OCI-LY1 (cell line): Measurements from ENCODE around the gene DOCK4.

Experiments used
- CTCF ChIP-seq: fragments of 200-600 bp; sonication (generic), shearing (Covaris generic); IDR thresholded peaks from 2 replicates; pipeline ENCODE4 v1.5.1; 2017; ENCODE audit warnings: mild to moderate bottlenecking, antibody characterized with exemption, low read length, moderate library complexity, mixed read lengths
- EZH2 ChIP-seq: fragments of 200-600 bp; sonication (generic), shearing (Covaris generic); IDR thresholded peaks from 2 replicates; pipeline ENCODE4 v1.8.0; 2017; ENCODE audit warnings: borderline replicate concordance, mixed run types, mild to moderate bottlenecking, antibody characterized with exemption, low read length, moderate library complexity, mixed read lengths

GRCh38 chr7:111789870-111790269 is 416.3 kb downstream of the DOCK4 start:
- no peak for TF ChIP-seq CTCF
- TF ChIP-seq EZH2, result no peak
